HG03432 (cell line): ENCODE results near the gene SLC25A21.

ENCODE experiments used
- ATAC-seq: cut with Tn5 transposase; IDR thresholded peaks from one replicate; pipeline ENCODE4 v1.9.1; 2021; ENCODE audit warnings: mild to moderate bottlenecking, moderate library complexity; ENCODE audit not compliant: unreplicated experiment

Gene SLC25A21

DNA sequence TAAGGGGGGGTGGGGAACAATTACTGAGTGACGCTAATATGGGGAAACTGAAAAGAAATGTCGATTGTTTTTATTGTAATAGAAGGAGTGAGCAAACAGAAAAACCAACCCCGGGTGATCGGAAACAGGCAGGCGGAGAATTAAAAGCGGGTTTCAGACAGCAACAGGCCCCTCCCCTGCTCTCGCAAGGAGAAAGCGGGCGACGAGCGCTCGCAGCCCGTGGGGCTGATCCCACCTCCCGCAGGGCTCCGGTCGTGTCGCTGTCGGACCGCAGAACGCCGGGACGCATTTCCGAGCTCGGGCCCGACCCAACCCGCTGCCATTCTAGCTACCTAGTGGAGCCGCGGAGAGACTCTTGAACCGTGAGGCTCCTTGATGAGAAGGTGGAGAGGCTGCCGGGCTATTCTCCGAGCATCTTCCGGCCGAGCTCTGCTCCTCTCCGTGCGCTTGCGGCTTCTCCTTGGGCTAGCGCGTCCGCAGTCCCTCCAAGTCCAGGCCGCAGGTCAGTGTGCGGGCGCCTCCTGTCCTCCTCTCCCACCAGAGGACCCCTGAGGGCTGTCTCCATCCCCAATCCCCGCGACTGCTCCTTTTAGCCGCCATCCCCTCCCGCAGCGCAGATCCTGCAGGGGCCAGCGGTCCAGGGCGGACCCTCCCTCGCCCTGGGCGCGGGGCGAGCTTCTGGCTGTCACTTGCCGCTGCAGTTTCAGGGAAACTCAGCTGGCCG, 514.8 kb downstream of the SLC25A21 start:
- ATAC-seq = no peak

DNA sequence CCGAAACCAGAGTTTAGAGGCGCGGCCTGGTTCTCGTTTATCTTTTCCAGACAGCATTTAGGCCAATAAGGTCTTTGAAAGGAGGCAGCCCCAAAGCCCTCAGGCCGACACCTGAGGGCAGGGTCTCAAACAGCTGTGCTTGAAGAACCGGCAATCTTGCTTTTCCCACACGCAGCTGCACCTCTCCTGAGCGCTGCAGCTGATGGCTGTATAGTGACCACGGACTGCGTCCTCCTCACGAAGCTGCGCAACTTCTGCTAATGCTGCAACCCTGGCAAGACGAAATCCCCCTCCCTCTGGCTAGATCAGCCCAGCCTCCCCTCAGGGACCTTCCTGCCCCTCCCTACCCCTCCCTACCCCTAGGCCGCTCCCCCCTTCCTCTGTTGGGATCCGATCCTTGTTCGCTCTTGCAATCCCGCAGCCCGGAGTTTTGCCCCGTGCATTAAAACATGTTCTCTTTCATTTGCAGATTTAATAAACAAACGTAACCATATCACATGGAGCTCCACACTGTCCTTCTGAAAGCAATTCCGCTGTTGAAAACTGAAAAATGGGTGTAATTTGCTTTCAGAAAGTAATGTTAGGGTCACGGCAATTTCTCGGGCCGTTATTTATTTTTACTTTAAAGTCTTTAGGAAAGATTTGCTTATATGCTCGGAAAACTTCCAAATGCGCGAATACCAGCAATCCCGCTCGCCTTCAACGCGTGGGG, 515.6 kb downstream of the SLC25A21 start:
- no peak for ATAC-seq

DNA sequence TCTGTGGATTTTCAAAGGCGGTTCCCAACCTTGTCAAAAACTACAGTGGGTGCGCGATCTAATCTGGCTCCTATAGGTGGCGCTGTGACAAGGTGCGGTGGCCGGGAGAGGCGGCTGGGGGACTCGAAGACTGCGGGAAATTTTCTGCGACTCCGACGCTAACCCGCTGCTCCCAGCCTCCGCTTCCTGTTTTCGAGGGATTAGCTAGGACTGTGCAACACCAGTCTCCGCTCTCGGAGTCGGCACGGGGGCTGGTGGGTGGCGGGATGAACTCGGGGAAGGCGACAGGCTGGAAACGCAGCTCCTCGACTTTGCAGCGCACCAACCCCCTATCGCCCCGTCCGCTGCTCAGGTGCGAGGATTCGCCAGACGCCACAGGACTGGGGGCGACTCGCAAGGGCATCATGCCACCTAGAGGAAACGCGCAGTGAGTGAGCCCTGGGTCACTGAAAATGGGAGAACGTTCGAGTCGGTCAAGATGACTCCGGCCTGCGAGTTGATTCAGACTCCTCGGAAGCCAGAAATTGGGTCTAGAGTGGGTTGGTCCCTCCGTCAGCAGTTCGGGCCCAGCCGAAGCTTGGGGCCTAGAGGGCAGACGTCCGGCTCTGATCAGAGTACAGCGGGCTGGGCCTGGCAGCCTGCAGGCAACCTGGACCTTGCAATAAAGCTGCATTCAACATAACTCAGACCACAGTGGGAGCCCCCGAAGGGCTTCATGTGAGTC, 516.3 kb downstream of the SLC25A21 start:
- peak; percentile 39 for ATAC-seq

DNA sequence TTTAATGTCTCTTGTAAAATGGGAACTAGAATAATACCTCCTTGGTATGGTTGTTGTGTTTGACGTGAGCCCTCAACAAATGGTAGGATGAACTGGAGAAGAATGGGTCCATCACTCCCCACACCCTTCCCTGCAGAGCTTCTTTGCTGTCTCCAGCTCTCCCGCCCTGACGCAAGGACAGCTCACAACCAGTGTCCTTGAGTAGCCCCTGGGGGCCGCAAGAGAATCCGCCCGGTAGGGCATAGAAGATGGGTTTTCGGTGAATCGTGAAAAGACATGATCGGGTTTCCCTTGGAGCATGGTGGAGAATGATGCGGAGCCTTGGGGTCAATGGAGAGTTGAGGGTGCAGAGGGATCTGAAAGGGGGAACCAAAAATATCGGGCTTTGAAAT, 516.8 kb downstream of the SLC25A21 start:
- no peak for ATAC-seq

DNA sequence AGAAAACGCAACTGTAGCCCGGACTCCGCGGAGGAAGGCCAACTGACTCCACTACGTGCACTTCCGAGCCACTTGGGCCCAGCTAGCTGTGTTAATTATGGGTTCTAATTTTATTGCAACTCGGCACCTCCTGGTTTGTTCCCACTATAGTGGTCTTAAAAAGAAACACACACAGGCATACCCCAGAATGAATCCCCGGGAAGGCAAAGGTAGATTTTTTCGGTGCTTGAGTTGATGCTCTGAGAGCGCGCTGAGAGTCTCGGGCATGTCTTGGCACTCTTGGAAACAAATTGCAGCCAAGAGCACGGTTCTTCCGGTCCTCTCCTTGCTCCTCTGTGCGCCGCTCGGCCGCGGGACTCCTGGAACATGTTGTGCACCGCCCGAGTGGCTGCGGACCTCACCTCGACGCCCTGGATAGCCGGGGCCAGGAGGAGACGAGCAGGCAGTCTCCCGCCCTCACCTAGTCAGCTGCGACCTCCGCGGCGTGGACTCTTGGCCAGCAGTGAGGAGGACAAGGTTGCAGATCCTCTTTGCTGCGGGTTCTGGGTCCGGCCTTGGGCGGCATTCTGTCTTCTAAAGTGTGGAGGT, 517.5 kb downstream of the SLC25A21 start:
- no peak for ATAC-seq

DNA sequence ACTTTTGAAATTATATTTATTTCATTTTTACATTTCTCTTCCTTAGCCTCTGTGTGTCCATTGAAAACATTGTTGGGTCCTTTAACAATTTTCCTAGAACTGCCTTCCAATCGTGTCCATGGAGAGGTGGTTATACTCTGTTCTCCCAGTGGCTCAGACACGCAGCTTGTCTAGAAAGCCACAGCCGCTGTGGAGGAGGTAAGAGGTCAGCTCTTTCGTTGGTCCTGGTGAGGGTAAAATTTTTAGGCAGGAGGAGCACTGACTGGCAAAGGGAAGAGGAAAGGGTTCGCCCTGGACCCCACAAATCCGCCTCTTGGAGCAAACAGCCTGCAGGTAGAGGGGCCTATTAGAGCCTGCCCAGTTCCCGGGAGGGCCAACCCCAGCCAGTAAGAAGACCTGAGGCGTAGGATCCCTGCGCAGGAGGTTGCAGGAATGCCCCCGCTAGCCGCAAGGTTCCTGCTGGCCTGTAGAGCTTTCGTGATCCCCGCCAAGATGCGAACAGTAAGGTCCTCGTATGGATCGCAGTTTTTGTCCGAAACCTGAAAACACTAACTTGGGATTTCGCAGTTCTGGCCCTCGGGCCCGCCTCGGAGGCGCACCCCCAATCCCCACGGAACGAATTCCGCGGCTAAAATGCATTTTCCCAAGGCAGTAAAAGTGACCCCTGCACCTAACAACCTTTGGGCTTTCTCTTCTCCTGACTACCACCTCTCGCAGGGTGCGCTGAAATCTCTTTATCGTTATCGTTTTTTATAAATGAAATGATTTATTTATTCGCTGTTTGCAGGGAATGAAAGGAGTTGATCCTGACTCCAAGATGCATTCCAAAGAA, 518.2 kb downstream of the SLC25A21 start:
- no peak for ATAC-seq

DNA sequence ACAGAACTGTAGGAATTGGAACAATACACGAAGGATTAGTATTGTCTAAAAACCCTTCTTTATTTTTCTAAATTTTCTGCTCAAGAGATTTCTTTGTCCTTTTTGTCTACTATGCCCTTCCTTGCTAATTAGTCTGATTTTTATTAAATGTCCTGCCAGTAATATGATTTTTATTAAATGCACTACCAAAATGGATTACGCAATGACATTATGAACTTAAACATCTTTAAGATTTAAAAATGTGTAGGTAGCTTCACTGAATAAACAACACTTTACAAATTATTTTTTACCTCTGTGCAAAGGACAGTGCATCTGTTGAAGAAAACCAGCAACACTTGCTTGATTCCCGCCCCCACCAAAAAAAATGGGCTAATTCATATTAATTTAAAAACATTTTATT, 519.0 kb downstream of the SLC25A21 start:
- no peak for ATAC-seq

DNA sequence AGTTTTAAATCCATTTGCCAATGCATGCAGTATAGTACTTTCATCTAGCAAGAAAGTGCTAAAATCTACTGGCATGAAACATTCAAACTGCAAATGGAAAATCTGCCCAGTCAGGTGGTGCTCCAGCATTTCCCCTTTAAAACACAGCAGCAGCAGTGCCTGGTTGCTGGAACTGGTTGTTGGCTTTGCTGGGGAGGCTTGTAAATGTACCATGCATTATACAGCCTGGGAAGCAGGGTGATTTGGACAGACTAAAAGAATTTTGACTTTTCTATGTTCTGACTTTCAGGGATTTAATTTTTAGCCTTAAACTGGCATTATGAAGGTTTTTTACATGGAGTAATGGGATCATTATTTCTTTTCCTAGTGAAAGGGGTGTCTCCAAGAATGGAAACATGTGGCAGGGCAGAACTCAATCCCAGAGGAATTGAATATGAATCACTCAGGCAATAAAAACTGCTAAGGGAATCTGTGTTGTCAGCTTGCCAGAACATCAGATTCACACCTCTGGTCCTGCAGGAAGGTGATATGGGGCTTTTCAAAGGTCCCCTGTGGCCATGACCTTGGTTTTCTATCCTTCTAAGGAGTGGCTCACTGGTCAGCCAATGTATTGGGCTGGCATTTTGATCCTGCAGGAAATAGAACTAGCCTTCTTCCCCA, 519.7 kb downstream of the SLC25A21 start:
- ATAC-seq = no peak

DNA sequence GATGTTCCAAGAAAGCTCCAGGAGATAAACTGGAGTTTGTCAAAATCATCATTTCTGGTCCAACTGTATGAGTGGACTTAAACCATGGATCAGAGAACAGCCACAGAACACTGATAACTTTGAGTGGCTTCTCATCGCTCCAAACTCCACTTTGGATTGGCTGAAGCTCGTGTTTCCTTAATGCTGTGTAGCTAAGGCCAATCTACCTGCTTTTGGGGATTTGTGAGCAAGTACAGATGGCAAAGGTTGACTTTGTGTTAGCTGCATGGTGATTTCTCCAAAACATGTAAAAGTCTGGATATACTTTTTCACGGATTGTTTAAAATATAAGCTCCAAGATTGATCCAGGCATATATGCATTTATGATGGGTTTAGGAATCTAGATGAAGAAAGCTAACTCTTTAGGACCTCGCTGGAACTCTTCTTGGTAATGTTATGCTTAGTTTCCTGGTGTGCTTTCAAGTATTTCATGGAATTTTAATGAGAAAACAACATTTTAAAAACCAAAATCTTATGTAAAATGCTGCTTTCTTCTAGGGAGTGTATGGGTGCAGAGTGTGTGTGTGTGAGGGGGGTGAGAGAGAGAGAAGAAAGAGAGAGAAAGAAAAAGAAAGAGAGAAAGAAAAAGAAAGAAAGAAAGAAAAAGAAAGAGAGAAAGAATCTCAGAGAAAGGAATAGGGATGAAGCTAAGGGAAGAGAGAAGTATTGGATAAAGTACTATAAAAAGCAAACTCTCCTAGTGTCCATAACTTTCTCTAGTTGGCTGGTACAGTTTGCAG, 522.3 kb downstream of the SLC25A21 start:
- ATAC-seq = no peak

DNA sequence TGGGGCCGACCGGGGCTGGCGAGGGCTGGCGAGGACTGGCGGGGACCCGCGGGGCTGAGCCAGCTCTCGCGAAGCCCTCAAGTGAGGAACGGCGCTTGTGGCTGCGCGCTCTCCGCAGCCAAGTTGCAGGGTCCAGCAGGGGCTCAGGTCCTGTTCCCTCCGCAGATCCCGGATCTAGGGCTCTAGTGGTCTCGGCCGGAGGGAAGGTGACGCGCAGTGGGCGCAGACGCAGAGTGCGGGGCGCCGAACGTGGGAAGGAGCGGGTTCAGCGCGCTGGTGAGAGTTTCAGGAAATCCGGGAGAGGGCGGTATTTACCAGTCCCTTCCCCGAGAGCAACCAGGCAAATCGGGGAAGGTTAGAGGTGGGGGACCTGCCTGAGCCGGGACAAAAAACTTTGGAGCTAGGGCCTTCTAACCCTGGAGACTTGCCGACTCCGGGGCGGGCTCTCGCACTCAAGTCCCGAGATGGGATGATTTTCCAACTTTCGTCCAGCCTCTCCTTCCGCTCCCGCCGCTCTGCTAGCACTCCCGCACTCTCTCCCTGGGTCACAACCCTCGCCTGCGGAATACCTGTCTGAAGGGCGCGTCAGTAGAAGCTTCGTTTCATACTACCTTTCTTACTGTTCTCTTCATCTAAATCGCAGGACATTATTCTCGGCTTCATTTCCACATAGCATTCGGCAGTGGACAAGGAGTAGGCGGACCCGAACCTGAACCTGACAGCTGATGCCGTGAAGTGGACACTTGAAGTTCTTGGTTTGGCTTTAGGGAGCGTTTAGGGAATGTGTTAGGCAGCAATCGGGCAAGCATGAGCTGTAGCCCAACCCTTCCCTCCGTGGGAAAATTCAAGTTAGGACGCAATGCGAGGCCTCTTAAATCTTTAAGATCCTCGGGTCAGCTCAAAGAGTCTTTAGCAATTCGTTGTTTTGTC, 524.3 kb downstream of the SLC25A21 start:
- ATAC-seq = no peak

DNA sequence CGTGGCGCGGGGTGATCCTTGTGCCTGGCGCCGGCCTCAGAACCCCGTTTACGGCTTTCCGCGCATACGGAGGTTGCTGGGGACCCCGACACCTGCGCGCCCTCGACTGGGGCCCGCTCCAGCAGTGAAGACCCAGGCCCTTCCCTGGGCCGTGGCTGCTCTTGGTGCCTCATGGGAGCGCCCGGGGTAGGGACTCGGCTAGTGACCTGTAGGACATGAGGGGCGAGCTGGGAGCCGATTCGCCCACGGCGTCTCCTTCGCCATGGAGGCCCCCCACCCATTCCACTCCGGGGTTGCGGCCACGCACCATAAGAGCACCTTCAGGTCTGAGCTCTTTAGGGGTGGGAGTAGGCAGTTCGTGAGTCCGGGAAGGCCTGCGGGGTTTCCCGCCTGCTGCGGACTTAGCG, 525.0 kb downstream of the SLC25A21 start:
- ATAC-seq = no peak

DNA sequence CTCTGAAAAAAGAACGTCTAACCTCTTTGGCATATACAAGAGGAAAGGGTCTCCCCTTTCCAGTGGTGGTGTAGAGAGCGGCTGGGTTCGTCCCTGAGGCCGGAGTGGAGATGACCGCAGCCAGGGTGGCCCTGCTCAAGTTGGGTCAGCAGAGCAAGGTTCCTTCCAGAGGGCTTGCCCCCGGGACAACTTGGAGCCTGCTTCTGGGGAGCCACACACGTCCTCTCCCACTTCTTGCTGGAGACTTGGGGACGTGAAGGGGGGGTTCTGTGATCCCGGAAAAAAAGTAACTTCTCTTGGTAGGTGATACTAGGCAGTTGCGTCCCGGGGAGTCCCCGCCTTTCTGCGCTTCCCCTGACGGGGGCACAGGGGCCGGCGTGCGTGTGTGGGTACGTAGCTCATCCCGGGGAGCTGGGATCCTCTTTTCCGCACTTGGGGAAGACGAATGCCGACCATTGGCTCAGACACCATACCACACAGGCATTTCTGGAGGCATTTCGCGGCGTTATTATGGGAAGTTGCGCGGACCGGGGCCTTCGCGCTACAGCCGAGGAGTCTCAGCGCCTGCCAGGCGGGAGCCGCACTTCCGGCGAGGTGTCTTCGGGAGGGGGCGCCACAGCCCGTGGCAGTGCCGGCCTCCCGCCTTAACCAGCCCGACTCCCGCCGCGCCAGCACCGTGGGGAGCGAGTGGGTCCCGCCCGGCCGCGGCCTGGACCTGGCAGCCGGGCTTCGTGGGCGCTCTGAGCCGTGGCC, 525.6 kb downstream of the SLC25A21 start:
- no peak for ATAC-seq

DNA sequence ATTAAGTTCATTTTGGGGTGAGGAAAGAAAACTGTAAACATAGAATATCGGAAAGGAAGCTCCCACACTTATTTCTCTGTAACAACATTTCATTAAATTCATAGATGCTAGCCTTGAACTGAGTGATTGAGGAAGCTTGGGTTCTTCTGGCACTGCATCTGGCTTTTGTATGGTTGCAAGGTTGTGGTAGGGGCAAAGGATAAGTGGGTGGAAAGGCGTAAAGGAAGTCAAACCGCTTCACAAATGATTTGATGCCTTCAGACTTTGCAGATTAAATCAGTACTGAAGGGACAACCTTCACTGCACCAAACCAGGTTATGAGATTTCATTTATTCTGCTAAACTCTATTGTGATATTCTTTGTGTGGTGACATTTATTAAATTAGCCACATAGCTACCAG, 538.8 kb downstream of the SLC25A21 start:
- ATAC-seq = no peak
